Glomerular visceral epithelial cell (primary cell): ENCODE results near the gene ZBTB16.

ENCODE experiments used
- DNase-seq: peaks from one replicate; pipeline ENCODE4 v3.0.0-alpha.2; 2016; ENCODE audit errors: extremely low spot score

Gene ZBTB16

DNA sequence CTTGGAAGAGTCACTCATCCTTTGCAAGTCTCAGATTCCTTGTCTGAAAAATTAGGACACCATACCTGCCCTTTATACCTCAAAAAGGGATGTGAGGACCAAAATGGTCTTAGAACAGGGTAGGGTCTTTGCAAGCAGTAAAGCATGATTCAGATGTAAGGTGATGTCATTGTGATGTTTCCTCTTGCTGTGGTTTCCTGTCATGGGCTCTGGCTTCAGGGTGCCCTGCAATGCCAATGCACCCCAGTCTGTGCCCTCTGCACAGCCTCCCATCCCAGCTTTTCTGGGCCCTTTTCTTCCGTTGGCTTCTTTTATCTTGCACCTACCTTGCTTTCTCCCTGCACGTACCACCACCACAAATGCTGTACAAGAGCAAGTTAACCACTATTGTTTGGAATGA lies 148.9 kb downstream of the ZBTB16 start:
- no peak for DNase-seq

DNA sequence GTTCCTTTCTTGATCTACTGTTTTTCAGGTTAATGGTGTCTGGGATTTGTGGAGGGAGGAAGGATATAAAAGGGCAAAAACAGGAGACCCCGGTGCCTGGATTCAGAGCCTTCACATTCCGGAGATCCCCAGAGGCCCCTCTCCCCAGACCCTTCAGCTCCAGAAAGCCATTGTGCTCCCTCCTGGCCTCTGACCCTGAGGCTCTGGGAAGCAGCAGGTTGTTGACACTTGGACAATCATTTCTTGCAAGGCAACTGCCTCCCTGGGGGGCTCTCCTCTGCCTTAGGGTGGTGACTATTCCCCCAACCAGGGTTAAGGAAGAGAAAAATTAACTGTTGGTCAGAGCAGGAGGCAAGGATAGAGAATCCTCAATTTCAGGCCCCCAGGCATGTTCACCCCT lies 149.8 kb downstream of the ZBTB16 start:
- DNase-seq: no peak

DNA sequence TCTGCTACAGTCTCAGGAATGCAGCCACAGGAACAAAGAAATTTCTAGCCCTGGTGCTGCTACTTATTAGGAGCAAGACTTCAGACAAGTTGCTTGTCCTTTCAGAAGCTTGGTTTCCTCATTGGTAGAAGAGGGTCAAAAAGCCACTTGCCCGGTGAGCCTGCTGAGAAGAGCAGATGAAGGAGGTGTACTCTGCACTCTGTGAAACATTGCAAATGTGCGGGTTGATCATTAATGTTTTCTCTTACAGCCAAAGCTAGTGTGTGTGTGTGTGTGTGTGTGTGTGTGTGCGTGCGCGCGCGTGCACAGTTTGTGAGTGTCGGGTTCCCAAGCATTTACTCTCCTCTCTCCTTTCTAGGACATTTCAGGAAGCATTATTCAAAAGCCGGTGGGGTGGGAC lies 150.4 kb downstream of the ZBTB16 start:
- DNase-seq: no peak

DNA sequence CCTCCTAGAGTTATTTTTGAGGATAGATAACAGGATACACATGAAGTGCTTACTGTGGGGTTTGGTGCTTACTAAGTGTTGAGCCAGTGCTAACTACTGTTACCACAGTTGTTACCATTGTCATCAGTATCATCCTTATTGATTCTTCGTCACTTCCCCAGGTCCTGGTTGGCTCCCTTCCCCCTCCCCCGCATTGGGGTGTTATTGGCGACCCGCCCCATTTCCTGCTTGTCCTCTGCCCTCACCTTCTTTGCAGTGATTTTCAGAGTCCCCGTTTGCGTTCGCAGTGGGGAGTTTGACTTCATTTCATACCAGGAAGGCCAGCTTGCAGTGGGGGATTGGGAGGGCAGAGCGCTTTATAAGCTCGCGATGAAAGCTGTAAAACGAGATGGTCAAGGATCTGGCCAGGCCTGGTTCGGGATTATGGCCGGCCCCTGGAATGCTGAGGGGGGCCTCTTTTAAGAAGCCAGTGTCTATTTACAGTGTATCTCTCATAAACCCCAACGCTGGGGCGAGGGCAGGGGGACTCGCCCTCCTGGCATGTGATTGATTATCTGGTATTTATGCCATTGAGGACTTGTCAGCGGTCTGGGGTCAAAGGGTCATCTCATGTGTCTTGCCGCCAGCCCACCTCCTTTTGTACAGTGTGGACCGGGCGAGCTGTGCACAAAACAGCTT lies 152.1 kb downstream of the ZBTB16 start:
- DNase-seq: no peak

DNA sequence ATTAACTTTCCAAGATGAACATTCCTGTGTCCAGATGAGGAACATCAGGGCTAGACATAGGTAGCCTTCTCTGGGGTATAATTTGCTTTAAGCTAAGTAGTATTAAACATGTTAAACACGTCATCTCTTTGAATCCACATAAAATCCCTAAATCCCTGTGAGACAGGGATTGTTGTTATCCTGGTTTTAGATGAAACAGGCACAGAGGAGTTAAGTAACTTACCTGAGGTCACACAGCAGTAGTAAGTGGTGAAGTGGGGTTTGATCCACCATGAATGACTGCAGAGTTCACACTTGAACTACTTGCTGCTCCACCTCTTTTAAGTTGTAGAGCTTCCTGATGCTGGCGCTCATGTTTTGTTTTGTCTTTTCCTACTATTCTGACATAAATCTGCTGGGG lies 154.1 kb downstream of the ZBTB16 start:
- no peak for DNase-seq

DNA sequence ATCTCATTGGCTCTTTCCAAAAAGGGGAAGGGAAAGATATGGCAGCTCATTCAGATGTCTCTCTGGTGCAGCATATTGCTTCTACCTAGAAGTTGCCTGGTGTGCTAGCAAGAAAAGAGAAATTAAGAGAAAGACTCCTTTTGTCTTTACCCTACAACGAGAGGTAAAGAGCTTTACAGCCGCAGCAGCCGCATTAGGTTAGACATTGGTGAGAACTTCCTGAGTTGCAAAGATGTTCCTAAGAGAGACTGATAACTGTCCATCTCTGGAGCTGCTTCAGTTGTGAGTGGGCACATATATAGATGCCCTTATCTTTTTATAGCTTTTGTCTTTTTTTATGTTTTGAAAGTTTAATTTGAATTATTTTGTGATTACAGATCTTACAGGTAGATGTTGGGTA lies 155.9 kb downstream of the ZBTB16 start:
- DNase-seq: no peak

DNA sequence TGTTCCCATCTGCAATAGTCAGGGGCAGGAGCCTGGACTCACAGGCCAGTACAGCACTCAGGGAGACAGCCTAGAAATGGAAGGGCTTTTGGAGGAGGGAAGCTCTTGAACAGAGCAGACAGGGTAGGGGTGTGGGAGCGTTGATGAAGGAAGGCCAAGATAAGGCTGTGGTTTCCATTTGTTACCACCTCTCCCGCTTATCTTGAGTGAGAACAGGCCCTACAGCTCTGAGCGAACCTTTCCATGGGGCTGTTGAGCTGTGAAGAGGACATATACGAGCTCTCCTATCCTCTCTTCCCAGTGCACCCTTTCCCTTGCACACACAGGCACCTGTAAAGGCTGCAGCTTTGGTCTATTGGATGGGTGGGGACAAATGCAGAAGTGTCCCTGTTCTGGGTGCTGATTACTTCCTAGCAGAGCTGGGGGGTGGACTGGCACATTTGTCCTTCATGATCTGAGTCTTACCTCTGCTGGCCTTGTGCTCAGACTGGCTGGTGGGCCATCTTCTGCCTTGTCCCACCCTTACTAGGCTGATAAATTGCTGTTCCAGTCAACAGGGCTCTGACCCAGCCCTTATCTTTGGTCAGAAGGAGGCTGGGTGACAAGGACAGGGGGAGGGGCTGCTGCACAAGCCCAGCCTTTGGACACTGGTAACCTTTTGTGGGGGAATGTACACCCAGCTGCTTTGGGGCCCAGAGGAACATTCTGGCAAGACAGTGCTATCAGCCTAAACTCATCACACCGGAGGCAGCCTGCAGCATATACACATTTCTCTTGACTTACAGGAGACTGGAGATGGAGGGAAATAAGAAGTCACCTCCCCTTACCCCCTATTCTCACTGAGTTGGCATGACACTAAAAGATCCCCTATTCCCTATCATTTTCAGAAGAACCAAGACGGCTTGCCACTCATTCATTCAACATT lies 156.6 kb downstream of the ZBTB16 start:
- no peak for DNase-seq

DNA sequence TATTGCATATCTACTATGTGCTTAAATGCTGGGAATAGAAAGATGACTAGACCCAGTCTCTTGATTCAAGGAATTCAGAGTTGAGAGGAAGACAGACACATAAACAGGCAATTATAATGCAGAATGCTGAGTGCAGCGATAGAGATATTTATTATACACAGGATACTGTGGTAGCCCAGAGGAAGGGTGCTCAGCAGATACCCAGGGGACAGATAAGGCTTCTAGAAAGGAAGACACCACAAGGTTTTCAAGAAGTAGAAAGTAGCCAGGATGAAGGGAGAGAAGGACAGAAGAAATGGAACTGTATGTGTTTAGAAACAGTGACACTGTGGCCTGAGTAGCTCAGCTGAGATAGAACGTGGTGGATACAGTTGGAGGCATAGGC lies 157.3 kb downstream of the ZBTB16 start:
- no peak for DNase-seq

DNA sequence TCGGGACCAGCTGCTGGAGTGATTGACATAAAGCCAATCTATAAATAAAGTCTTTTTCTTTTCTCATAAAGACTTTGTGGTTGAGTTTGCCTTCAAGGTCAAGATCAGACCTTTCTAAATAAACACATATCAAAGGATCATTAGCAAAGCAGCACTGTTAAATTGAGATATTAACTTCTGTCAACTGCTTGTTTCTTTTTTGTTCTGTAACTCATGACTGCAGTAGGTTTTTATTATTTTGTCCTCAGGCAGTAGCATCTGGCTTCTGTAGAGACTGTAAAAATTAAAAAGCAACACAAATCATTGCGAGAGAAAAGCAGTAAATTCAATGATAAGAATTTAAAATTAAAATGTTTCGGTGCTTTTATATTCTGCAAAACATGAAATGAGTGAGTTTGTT lies 159.0 kb downstream of the ZBTB16 start:
- DNase-seq: no peak

DNA sequence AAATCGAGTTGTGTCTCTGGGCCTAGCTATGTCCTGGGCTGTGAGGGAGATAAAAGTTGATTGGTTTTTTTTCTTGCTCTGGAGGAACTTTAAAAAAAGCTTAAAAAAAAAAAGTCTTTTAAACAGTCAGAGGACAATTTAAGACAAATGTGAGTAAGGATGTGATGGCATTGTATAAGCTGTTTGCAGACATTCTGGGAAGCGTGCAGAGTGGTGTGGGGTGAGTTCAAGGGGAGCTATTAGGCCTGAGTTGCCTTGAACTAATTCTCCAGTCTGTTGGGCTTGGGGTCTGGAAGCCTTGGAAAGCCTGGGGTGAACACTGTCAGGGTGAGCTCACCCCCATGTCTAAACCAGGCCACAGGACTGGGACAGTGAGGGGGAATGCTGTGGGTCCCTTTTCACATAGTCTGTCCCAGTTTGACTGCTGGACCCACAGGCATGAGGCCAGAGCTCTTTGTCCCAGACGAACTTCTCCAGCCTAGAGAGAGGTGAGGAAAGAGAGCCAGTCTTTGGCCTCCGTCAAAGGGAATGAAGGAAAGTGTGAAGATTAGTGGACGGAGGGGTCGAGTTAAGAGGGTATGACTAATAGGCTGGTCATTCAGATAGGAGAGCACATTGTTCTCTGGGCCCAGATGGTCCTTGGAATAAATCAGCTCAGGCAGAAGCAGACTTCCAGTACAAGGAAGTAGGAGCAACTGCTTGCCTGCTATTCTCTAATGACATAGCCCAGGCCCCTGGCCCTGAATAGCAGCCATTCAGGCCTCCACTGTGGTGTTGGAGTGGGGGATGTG lies 160.2 kb downstream of the ZBTB16 start:
- DNase-seq: peak; percentile 5

DNA sequence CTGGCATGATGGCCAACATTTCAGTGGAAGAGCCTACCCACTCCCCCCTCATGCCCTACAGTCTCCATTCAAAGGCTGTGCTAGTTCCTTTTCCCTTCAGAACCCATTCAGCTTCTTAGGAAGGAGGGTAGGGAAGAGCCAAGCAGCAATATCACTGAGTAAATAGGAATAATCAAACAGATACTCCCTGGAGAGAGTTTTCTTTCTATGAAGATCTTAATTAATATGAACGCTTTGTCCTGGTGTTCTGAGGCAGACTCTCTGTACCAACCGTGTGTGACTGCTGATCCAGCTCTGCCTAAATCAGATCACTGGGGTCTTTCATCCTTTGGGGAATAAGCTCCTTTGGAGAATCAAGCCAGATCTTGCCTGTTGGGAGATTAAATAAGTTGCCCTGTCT lies 161.5 kb downstream of the ZBTB16 start:
- no peak for DNase-seq

DNA sequence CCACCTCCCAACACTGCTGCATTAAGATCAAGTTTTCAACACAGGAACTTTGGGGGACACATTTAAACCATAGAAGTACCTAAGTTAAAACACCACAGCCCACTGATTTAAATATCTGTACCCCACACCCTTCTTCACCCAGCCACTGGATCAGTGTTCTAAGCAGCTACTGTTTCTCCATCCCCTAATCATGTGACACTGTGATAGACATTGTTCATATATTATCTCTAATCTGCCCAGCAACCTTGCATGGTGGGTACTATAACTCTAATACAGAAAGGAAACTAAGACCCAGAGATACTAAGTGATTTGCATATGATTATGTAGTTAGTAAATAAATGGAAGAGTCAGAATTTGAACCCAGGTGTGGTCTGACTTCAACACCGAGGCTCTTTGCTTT lies 166.2 kb downstream of the ZBTB16 start:
- DNase-seq: no peak

DNA sequence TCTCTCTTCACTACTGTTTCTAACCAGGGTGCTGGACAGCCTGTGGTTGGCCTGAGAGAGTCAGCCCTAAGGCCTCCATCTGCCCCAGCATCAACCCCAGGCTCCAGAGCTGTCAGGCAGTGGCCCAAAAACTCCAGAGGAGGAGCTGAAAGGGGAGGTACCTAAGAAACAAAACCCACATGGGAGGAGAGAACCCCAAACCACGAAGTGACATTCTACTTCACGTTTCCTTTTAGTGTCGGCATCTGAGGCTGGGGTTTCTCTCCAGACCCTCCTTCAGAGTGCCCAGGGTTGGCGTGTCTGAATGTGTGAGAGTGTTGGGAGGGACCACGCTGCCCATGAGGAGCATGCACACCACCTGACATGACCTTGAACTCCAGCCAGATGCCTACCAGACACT lies 166.8 kb downstream of the ZBTB16 start:
- DNase-seq: no peak

DNA sequence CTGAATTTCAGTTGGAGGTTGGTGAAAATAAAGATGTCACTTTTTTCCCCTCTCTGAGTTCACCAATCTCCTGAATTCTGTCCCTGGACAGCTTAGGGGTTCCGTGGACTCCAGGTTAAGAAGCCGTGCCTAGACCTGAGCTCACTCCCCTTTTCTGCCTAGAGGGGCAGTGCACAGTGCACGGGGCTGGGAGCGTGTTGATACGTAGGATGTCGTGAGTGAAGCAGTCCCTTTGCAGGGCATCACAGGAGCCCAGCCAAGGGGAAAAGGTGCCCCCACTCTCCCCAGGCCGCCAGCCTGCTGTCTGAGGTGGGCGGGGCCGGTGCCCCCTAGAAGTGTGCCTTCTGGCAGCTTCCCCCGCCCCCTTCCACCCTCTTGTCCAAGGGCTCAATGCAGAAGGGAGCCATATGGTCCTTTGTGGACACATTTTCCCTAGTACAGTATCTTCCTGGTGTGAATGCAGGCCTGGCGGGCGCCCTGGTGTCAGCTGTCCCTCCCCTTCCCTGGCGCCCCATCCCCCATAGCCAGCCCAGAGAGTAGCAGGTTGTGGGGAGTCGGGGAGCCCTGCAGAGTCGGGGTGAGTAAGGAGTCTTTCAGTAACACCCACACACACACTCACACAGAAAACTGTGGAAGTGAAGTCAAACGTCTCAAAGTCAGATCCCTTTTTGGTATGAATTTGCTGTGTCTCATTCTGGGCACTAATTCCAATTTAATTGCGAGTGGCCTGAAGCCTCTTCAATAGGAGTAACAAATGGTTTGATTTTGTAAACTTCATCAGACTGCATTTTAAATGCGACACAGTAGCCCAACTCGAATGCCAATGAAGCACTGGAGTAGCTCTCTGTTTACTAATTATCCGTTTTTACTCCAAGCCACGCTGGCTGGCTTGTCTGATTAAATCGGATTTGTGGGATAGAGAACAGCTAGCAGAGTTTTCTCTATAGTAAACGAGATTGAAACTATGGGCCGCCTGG lies 169.2 kb downstream of the ZBTB16 start:
- DNase-seq: no peak

DNA sequence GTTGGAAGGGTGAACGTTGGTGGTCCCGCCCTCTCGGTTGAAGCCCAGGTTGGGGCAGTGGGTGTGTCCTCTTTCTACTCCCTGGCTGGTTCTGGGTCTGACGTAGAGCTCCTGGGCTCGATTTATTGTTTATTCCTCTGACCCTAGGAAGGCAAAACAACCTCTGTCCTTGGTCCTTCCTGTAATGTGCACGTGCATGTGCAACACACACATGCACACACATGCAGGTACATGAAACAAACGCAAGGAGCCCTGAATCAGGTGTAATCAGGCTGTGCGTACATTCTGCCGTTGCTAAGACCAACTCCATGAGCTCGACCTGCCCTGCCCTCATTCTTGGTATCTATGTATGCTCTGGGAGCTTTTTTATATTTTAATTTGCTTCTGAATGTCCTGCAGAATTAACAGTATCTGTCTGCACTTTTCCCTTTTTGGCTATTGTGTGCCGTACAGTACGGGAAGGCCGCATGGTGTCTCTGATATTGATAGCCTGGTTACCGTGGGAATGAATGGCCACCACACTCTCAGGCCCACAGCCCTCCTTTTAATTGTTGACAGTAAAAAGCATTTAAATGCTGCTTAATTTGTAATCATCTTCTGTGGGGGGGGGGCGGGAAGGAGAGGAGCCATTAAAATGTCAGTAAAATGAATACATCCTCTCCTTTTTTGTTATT lies 170.7 kb downstream of the ZBTB16 start:
- DNase-seq: no peak

DNA sequence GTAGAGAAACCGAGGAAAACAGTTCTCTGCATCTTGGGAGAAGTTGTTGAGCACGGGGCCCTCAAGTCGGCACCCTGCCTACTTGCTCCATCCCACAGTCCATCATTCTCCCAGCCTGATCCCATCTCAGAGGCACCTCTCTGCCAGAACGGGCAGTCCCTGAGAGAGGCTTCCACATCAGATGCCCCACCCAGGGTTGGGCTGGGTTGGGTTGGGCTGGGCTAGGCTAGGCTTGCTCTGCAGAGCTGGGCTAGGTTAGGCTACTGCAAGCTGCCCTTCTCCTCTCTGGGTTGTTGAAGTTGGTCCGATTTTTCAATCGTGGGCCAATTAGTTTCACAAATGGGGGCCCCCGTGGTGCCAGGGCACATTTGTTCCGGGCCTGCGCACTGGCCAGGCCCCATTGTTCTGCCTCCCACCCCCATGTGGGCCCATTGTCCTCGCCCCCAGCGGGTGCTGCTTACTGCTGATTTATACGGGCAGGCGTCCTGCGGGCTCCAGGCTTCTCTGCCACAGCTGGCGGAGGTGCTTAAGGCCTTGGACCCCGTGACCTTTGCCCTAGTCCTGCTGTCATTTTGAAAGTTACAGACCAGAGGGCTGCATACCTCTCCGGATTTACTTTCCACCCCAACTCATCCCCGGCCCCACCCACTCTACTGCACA lies 173.0 kb downstream of the ZBTB16 start:
- no peak for DNase-seq

DNA sequence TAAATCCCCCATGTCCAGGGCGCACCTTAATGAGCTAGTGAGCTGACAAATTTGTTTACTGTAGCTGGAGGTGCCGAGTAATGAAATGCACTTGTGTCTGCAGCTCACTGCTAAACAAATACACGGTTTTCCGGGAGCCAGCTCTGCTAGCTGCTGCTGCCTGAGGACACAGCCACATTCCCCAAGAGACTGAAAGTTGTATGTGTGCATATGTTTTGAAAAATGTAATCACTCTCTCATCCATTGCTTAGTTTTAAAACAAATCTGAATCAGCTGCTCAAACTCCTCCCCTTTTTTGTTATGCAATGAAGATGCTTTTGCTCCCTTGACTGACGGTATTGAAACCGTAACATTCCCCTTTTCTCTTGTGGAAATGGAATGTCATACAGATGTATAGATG lies 174.2 kb downstream of the ZBTB16 start:
- DNase-seq: no peak

DNA sequence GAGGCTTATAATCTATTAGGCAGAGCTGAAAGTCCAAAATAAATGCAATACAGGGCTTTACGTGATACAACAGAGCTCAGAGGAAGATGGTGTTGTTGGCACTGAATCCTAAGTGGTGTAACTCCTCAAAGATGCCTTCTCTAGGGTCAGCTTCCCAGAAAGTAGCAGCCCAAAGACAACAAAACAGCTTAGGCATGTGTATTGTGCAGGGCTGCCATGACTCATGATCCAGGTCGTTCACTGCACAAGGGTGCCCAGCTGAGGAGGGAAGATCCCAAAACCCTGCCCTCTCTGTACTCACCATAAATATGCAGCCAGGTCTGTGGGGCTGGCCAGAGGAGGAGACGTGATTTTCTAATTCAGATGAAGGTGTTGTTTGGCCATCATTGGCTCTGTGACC lies 177.3 kb downstream of the ZBTB16 start:
- no peak for DNase-seq

DNA sequence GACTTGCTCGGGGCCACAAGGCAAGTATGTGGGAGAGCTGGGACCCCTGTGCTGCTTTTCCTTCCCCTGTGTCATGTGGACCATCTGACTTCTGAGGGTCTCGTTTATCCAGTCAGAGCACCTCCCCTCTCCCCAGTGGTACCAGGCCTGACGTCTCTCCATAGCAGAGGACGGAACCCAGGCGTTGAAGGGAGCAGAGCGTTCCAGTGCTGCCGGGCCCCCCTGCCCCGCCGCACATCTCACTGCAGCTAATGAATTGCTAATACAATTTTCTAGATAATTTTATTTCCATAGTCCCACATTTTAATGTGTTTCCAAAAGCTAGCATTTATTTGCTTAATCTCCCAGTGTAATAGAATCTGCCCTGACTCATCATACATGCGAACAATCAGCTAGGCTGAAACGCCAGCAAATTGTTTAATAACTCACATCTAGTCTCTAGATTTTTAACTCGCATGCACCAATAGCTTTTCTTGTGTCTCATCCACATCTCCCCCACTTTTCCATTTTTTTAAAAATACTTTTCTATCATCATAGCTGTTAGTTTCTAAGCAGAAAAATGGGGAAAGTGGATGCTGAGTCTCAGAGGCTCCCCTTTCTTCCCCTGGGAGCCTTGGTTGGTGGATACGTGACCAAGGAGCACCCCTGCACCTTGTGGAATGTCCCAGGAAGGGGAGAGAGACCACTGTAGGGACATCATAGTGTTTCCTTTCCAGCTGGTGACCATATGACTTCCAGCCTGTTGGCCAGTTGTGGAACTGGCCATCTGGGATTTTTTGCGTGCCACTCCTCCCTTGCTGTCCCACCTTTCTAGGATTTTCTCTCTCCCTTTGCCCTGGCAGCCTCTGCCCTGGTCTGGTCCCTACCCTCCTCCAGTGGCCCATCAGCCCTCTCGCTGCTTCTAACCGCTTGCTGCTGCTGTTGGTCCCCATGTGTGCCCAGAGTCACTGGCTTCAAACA lies 178.1 kb downstream of the ZBTB16 start:
- no peak for DNase-seq
